GM18520 (cell line): Measurements from ENCODE around the gene INPP4A.

ENCODE experiments used
- ATAC-seq: cut with Tn5 transposase; IDR thresholded peaks from one replicate; pipeline ENCODE4 v1.9.1; 2021; ENCODE audit not compliant: unreplicated experiment

The INPP4A gene

GRCh38 chr2:98558852-98559530, 114.3 kb downstream of the INPP4A start:
- no peak for ATAC-seq

- no peak for ATAC-seq
Measured at GRCh38 chr2:98559581-98559980, 114.9 kb downstream of the INPP4A start.

GRCh38 chr2:98560256-98560771, 115.7 kb downstream of the INPP4A start:
- ATAC-seq, result no peak

GRCh38 chr2:98561018-98561417, 116.4 kb downstream of the INPP4A start:
- ATAC-seq, result no peak

GRCh38 chr2:98561902-98562695, 117.4 kb downstream of the INPP4A start:
- no peak for ATAC-seq

GRCh38 chr2:98563394-98563793, 118.7 kb downstream of the INPP4A start:
- no peak for ATAC-seq

- ATAC-seq, result no peak
Measured at GRCh38 chr2:98564541-98565132, 120.0 kb downstream of the INPP4A start.

GRCh38 chr2:98565286-98565860, 120.7 kb downstream of the INPP4A start:
- no peak for ATAC-seq

GRCh38 chr2:98565941-98566340, 121.3 kb downstream of the INPP4A start:
- ATAC-seq, result no peak

- ATAC-seq, result no peak
Measured at GRCh38 chr2:98568161-98568956, 123.7 kb downstream of the INPP4A start.

GRCh38 chr2:98569197-98569793, 124.6 kb downstream of the INPP4A start:
- ATAC-seq, result no peak

GRCh38 chr2:98569915-98570314, 125.3 kb downstream of the INPP4A start:
- no peak for ATAC-seq

- no peak for ATAC-seq
Measured at GRCh38 chr2:98570356-98570755, 125.7 kb downstream of the INPP4A start.

GRCh38 chr2:98571121-98571701, 126.6 kb downstream of the INPP4A start:
- no peak for ATAC-seq

GRCh38 chr2:98571796-98572195, 127.1 kb downstream of the INPP4A start:
- ATAC-seq, result no peak

- ATAC-seq, result no peak
Measured at GRCh38 chr2:98572211-98572610, 127.6 kb downstream of the INPP4A start.

- no peak for ATAC-seq
Measured at GRCh38 chr2:98572676-98573075, 128.0 kb downstream of the INPP4A start.

GRCh38 chr2:98573426-98573825, 128.8 kb downstream of the INPP4A start:
- ATAC-seq, result no peak

- ATAC-seq, result no peak
Measured at GRCh38 chr2:98576666-98577312, 132.1 kb downstream of the INPP4A start.
